Esophagus squamous epithelium (tissue), 4 donors: ENCODE measurements around the gene NKIRAS1.

Source experiments
- POLR2A ChIP-seq, 4 donors: fragments of 450-650 bp; IDR thresholded peaks; one replicate each; pipeline ENCODE4 v1.6.1; 2017; ENCODE audit warnings: antibody characterized with exemption in 4 of 4, mild to moderate bottlenecking in 4 of 4, moderate library complexity in 3 of 4
- TF ChIP-seq, protein P1 (sequence below), 6 experiments: fragments of 450-650 bp in 4 of 6; fragments of 200-600 bp in 2 of 6; sonication (generic) in 2 of 6; IDR thresholded peaks; one replicate each; pipeline ENCODE4 v1.5.1; 2016 to 2019; ENCODE audit warnings: antibody characterized with exemption in 6 of 6, mild to moderate bottlenecking in 4 of 6, moderate library complexity in 4 of 6

DNA sequence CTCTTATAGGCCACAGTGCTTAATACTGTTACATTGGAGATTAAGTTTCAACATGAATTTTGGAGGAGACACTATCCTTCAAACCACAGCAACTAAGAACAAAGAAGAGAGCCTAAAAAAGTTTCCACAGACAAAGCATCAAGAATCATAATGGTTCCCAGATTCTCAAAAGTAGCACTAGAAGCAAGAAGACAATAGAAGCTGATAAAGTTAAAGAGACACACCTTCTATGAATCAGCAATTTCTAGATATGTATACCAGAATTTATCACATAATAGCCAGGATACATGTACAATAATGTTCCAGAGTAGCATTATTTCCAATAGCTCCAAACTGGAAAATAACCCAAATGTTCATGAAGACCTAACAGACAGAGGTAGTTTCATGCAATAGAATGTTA is 12.2 kb downstream of the NKIRAS1 start:
- TF ChIP-seq, protein P1, sequence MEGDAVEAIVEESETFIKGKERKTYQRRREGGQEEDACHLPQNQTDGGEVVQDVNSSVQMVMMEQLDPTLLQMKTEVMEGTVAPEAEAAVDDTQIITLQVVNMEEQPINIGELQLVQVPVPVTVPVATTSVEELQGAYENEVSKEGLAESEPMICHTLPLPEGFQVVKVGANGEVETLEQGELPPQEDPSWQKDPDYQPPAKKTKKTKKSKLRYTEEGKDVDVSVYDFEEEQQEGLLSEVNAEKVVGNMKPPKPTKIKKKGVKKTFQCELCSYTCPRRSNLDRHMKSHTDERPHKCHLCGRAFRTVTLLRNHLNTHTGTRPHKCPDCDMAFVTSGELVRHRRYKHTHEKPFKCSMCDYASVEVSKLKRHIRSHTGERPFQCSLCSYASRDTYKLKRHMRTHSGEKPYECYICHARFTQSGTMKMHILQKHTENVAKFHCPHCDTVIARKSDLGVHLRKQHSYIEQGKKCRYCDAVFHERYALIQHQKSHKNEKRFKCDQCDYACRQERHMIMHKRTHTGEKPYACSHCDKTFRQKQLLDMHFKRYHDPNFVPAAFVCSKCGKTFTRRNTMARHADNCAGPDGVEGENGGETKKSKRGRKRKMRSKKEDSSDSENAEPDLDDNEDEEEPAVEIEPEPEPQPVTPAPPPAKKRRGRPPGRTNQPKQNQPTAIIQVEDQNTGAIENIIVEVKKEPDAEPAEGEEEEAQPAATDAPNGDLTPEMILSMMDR (IDR thresholded peaks at IDR 0.05): no peak
- no peak for TF ChIP-seq POLR2A (IDR thresholded peaks at IDR 0.05)
